HepG2 (cell line): Measurements from ENCODE around the gene ADAM10.

Experiments used
- E2F5 ChIP-seq: sonication (generic); formaldehyde crosslinking; conservative IDR thresholded peaks from 2 replicates; pipeline ENCODE4 v1.4.0; 2020; ENCODE audit warnings: missing genetic modification reagents
- EZH2 ChIP-seq: conservative IDR thresholded peaks from 2 replicates; pipeline ENCODE4 v1.6.1; 2012; ENCODE audit warnings: mild to moderate bottlenecking, low read depth, low read length, moderate library complexity
- PBX3 ChIP-seq: sonication (generic); formaldehyde crosslinking; IDR thresholded peaks from 2 replicates; pipeline ENCODE4 v1.8.1; 2023; ENCODE audit warnings: missing genetic modification reagents, inconsistent platforms, borderline replicate concordance
- ZKSCAN5 ChIP-seq: sonication (generic); formaldehyde crosslinking; IDR thresholded peaks from 2 replicates; pipeline ENCODE4 v1.5.1; 2020; ENCODE audit warnings: mild to moderate bottlenecking, missing genetic modification reagents
- ZMAT5 ChIP-seq: sonication (generic); formaldehyde crosslinking; IDR thresholded peaks from 2 replicates; pipeline ENCODE4 v1.5.0; 2020; ENCODE audit warnings: mild to moderate bottlenecking, low read depth, missing genetic modification reagents, borderline replicate concordance
- ZNF24 ChIP-seq: fragments of 450-650 bp; IDR thresholded peaks from 2 replicates; pipeline ENCODE4 v1.6.1; 2017; ENCODE audit warnings: antibody characterized with exemption, mild to moderate bottlenecking

GRCh38 chr15:58566029-58566428 lies 183.5 kb downstream of the ADAM10 start:
- TF ChIP-seq ZNF24 (no peak), PBX3 (CRISPR knock-in tag) (no peak), E2F5 (CRISPR knock-in tag) (no peak), ZMAT5 (CRISPR knock-in tag) (no peak), ZKSCAN5 (CRISPR knock-in tag) (no peak), EZH2 (no peak)
